ENCODE data around the gene ANKLE2. TPM values are rescaled to one million over a fixed set of nuclear protein-coding genes. Genes with fewer than 3 reads are reported as not detected.

ANKLE2 gene
- total RNA-seq, 6 experiments from 2014 or later = 43.7 to 54.6 (median 47.2) TPM

DNA sequence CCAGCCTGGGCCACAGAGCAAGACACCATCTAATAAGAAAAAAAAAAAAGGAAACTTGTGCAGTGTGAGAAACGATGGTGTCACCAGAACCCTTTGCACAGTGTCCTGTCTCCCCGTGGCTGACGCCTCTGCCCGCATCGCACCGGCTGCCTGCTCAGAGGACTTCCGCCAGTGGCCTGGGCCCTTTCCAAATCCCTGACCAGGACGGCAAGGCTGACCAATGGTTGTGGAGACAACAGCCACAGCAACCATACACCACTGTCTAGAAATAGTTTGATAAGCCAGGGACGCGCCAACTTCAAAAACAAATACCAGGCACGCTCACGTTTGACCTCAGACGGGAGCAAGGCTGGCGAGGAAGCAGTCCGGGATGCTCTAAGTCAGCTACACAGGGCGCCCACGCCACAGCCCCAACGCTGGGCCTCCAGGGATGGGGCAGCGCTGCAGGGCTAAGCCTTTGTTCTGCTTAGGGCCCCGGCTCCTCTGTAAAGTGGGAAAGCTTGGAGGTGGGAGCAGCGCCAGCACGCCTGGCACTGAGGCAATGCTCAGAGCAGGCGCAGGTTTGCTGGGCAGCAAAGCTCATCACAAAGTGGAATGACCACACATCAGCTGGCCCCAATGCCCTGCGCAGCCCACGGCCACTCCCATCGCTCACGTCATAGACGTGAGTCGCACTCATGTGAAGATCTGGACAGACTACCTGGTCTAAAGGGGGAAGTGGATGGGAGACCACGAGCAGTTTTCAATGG, 38.4 kb downstream of the ANKLE2 start:
- TF ChIP-seq, protein P1, sequence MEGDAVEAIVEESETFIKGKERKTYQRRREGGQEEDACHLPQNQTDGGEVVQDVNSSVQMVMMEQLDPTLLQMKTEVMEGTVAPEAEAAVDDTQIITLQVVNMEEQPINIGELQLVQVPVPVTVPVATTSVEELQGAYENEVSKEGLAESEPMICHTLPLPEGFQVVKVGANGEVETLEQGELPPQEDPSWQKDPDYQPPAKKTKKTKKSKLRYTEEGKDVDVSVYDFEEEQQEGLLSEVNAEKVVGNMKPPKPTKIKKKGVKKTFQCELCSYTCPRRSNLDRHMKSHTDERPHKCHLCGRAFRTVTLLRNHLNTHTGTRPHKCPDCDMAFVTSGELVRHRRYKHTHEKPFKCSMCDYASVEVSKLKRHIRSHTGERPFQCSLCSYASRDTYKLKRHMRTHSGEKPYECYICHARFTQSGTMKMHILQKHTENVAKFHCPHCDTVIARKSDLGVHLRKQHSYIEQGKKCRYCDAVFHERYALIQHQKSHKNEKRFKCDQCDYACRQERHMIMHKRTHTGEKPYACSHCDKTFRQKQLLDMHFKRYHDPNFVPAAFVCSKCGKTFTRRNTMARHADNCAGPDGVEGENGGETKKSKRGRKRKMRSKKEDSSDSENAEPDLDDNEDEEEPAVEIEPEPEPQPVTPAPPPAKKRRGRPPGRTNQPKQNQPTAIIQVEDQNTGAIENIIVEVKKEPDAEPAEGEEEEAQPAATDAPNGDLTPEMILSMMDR (IDR thresholded peaks at IDR 0.05) = no peak
- H3K4me3 Mint-ChIP-seq = peak overlapping the region; percentile 47; the same call in 1 of the 2 replicates
- peak overlapping the region; percentile 90 for H3K27ac Mint-ChIP-seq
- peaks cover 15% of the 10 kb centered on the region for H3K4me1 Mint-ChIP-seq (ENCODE audit: low read depth)
- peak; percentile 21 for DNase-seq
- peaks cover 8% of the 10 kb centered on the region for H3K27me3 Mint-ChIP-seq (ENCODE audit: insufficient read depth)
- H3K36me3 Mint-ChIP-seq (ENCODE audit: low read depth) = peaks cover 61% of the 10 kb centered on the region
- H3K9me3 Mint-ChIP-seq = 0 out of 2 replicates have a peak, but pooled peaks cover 6% of the 10 kb centered on the region

DNA sequence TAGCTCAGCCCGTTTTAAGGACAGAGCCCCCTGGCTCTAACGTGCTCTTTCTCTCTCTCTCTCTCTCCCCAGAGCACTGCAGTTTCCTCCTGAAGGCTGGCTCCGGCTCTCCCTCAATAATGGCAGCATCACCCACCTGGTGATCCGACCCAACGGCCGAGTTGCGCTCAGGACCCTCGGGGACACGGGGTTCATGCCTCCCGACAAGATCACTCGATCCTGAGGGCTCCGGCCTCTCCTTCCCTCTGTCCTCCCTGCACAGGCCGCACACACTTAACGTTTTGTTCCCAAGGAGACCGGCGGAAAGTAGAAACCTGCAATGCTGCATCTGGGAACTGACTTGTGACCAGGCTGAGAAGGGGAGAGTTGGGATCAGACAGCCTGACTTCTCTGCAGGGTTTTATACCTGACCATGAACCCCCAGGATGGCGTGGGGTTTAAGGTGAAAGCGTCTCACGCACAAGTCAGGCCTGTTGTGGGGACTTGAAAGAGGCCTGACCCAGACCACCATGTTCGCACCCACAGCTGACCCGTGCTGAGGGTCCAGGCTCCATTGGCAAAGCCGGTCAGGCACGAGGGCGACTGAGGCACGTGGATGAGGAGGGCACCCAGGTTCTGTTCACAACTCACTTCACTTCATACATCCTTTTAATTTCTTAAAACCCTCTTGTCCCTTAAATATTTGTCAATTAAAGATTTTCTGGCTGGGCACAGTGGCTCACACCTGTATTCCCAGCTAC, 40.9 kb downstream of the ANKLE2 start:
- H3K27me3 Mint-ChIP-seq (ENCODE audit: insufficient read depth) = peaks cover 15% of the 10 kb centered on the region
- no peak overlapping the region for H3K27ac Mint-ChIP-seq
- TF ChIP-seq, protein P1 (IDR thresholded peaks at IDR 0.05) = no peak
- H3K4me3 Mint-ChIP-seq = no peak overlapping the region
- peaks cover 47% of the 10 kb centered on the region for H3K36me3 Mint-ChIP-seq (ENCODE audit: low read depth)
- H3K9me3 Mint-ChIP-seq = 0 out of 2 replicates have a peak, but pooled peaks cover 6% of the 10 kb centered on the region
- DNase-seq = no peak
- H3K4me1 Mint-ChIP-seq (ENCODE audit: low read depth) = peaks cover 15% of the 10 kb centered on the region

DNA sequence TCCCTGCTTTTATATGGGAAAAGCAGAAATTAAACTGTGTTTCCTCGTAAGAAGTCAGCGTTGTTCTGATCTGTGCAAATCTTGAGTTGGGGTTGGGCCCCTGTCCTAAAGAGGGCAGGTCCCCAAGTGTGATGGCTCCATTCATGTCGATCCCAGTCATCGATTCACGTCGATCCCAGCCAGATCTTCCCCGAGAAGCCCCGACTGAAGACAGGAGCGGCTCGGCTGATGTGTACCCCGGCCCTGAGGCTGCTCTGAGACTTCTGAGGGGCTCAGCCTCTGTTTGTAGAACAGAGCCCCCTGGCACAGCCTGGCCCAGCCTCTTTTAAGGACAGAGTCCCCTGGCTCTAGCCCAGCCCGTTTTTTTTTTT, 41.7 kb downstream of the ANKLE2 start:
- Mint-ChIP-seq H3K4me1 (ENCODE audit: low read depth) (peaks cover 15% of the 10 kb centered on the region), H3K27me3 (ENCODE audit: insufficient read depth) (peaks cover 15% of the 10 kb centered on the region), H3K9me3 (0 out of 2 replicates have a peak, but pooled peaks cover 6% of the 10 kb centered on the region), H3K27ac (no peak overlapping the region), H3K4me3 (no peak overlapping the region), H3K36me3 (ENCODE audit: low read depth) (peaks cover 38% of the 10 kb centered on the region)
- DNase-seq = no peak
- TF ChIP-seq, protein P1 (IDR thresholded peaks at IDR 0.05) = no peak

DNA sequence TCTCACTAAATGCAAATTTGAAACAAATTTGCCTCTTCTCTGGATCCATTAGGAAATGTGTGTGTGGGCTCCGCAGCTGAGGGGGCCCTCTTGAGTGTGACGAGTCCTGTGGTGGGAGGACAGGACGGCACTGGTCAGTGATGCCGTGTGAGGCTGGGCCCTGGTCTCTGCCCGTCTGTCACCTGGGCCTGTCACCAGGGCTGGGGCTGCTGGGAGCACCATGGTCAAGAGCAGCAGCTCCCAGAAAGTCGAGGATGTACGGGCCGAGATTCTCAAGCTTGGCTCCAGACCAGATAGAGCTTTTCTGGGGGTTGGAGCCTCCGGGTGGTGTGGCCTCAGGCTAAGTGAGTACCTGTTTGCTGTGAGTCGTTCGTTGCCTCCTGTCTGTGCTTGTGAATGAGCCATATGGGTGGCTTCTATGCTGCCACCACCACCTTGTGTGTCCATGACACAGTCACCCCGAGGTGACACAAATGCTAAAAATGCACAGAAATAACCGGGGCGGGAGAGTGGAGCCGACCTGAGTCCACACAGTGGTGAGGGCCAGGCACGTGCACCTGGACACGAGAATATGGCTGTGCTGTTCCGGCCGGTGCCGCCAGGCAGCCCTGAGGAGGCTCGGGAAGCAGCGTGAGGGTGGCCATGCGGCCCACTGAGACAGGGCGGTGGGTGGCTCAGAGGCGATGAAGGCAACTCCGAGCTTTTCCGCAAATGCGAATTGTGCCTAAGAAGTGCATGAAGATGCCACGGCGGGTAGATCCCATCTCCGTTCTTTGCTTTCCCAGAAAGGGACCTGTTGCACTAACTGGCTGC, 42.3 kb downstream of the ANKLE2 start:
- DNase-seq = no peak
- Mint-ChIP-seq H3K27me3 (ENCODE audit: insufficient read depth) (peaks cover 15% of the 10 kb centered on the region), H3K4me1 (ENCODE audit: low read depth) (peaks cover 13% of the 10 kb centered on the region), H3K27ac (no peak overlapping the region), H3K36me3 (ENCODE audit: low read depth) (peaks cover 41% of the 10 kb centered on the region), H3K4me3 (no peak overlapping the region), H3K9me3 (0 out of 2 replicates have a peak, but pooled peaks cover 6% of the 10 kb centered on the region)
- TF ChIP-seq, protein P1 (IDR thresholded peaks at IDR 0.05) = no peak

DNA sequence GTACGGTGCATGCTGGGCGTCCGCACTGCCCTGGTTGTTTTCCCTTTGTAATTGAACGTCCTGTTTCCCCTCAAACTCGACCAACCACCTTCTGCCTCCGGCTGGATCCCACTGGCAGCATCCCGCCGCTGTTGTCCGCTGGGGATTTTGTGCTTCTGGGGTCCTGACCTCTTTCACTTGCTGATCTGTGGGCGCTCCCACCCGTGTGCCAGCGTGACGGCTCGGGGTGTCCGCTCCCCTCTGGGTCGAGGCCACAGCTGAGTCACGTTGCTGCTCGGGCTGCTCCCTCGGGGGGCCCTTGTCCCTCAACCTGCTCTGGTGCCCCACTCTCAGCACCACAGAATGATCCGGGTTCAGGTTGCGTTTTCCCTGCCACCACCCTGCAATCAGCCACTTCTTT, 43.0 kb downstream of the ANKLE2 start:
- TF ChIP-seq, protein P1 (IDR thresholded peaks at IDR 0.05) = no peak
- Mint-ChIP-seq H3K4me1 (ENCODE audit: low read depth) (peaks cover 6% of the 10 kb centered on the region), H3K27me3 (ENCODE audit: insufficient read depth) (peaks cover 15% of the 10 kb centered on the region), H3K9me3 (0 out of 2 replicates have a peak, but pooled peaks cover 6% of the 10 kb centered on the region), H3K27ac (no peak overlapping the region), H3K4me3 (no peak overlapping the region; the same call in 1 of the 2 replicates), H3K36me3 (ENCODE audit: low read depth) (peaks cover 35% of the 10 kb centered on the region)
- DNase-seq = no peak

Measured in HFFc6 (cell line).